Measurements from ENCODE around the gene RNF41.
"Not testable (repeated sequence)": the region's sequence is repeated elsewhere in the genome, so short reads cannot be mapped to it uniquely, and the experiment has no call there.

RNF41 gene

DNA sequence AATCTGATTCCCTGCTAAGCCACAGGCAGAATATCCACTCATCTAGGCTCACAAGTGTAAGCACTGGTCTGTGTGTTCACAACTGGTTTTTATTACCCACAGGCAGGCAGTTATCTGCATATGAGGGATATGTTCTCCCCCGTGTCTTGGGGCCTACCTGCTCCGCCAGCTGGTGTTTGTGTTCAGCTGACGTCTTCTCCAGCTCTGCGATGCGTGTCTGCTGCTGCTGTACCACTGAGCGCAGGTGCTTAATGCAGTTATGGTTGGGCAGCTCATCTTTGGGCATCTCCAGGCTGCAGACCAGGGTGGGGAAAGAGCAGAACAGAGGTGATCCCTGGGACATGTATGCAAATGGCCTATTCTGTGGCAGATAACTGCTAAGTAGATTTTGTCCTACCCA lies 13.7 kb downstream of the RNF41 start:
- no peak for DNase-seq (ENCODE audit: low read depth)

GRCh38 chr12:56206452-56207166 lies 15.1 kb downstream of the RNF41 start:
- DNase-seq (ENCODE audit: low read depth): peak; percentile 8

DNA sequence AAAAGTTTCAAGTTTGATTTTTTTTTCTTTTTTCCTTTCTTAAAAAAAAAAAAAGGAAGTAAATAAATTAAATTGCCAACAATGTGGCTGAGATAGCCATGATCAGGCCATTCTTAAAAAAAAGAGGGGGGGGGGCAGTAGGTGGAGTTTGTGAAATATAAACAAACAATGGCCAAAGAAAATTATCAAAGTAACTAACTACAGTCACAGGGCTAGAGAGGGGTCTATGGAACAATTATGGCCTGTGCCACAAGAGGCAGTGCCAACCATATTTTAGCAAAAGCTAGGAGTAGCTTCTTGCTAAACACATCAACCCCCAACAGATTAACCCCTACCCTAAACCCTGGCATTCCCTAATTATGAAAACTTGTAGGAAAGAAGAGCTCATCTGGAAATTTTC lies 16.3 kb downstream of the RNF41 start:
- DNase-seq (ENCODE audit: low read depth): no peak

- DNase-seq (ENCODE audit: low read depth): no peak
Observed at GRCh38 chr12:56204275-56204674, 17.4 kb downstream of the RNF41 start.

DNA sequence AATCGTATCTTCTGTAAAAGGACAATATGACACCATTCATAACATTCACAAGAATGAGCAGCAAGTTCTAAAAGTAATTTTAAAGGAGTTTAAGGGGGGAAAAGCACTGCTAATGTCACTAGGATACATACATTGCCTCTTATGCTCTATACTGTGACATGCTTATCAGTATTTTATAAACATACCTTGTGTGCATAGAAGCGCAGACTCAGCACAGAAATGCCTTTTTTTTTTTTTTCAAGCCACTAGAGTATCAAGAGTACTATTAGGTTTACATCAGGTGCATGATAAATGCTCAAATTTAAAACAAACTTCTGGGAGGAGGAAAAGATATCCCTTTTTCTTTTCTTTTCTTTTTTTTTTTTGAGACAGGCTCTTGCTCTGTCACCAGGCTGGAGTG lies 18.9 kb downstream of the RNF41 start:
- DNase-seq (ENCODE audit: low read depth): no peak

- DNase-seq (ENCODE audit: low read depth): no peak
Observed at GRCh38 chr12:56202366-56202765, 19.4 kb downstream of the RNF41 start.

DNA sequence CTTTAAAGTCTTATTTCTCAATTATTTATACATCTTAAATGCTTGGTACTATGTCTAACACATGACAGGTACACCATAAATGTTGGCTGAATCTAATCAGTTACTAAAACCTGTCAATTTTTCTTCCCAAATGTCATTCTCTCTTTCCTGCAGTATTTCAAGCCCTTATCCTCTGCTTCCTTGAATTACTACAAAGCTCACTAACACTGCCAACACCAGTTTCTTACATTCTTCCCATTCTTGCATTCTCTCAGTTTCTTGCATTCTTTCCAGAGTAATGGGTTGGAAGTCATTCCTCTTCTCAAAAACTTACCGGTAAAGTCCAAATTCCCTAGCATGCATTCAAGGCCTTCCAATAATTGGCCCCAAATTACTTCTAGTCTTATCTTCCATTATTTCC lies 22.9 kb downstream of the RNF41 start:
- DNase-seq (ENCODE audit: low read depth): no peak

DNA sequence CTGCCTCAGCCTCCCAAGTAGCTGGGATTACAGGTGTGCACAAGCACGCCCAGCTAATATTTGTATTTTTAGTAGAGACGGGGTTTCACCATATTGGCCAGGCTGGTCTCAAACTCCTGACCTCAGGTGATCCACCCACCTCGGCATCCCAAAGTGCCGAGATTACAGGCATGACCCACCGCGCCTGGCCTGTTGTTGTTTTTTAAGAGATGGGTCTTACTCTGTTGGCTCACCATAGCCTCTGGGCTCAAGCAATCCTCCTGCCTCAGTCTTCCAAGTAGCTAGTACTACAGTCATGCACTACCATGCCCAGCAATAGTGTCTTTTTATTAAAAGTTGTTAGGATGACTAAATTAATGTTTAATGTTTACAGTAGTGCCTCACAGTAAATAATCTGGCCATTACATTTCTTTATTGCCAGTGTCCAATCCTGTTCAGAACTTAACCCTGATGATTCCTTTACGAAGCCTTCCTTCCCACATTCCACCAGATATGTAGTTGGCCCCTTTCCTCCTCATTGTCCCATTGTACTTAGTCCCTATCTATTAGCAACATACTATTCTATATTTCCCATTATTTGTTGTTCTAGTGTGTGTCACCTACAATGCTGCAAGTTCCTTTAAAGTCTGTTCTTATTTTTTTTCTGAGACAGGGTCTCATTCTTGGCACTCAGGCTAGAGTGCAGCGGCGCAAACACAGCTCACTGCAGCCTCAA lies 23.6 kb downstream of the RNF41 start:
- no peak for DNase-seq (ENCODE audit: low read depth)

DNA sequence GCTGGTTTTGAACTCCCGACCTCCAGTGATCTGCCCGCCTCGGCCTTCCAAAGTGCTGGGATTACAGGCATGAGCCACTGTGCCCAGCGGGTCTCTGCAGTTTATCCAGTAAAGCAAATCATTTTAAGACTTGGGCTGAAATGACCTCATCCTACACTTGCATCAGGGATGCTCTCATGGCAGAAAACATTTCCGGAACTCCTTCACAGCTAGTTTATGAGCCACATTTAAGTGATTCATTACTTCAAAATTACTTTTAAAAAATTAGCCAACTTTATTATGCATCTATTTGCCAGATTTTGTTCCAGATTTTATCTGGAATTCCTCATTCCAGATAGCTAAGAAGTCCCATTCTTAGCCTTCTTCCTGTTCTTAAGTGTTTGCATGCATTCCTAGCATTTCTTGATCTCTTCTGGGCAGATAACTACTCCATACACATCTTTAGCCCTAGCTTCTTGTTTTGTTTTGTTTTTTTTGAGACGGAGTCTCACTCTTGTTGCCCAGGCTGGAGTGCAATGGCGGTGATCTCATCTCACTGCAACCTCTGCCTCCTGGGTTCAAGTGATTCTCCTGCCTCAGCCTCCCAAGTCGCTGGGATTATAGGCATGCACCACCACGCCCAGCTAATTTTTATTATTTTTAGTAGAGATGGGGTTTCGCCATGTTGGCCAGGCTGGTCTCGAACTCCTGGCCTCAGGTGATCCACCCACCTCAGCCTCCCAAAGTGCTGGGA lies 24.7 kb downstream of the RNF41 start:
- DNase-seq (ENCODE audit: low read depth): not testable (repeated sequence)

- peak; percentile 65 for DNase-seq (ENCODE audit: low read depth)
Observed at GRCh38 chr12:56193025-56193578, 28.6 kb downstream of the RNF41 start.

DNA sequence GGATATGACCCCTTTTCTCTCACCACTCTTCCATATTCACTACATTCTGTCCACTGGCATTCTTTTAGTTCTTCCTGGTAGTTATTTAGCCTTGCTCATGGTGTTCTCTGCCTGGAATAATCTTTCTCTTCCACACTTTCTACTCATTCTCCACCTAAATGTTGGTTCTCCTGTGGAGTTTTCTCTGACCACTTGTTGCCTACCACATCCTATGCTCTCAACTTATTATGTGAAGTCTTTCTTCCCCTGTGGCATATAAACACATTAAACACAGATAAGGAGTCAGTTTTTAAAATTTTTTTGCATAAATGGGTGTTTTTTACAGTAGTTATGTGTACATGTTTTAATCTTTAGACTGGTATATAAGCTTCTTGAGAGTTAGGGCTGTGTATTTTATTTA lies 29.1 kb downstream of the RNF41 start:
- DNase-seq (ENCODE audit: low read depth): no peak

DNA sequence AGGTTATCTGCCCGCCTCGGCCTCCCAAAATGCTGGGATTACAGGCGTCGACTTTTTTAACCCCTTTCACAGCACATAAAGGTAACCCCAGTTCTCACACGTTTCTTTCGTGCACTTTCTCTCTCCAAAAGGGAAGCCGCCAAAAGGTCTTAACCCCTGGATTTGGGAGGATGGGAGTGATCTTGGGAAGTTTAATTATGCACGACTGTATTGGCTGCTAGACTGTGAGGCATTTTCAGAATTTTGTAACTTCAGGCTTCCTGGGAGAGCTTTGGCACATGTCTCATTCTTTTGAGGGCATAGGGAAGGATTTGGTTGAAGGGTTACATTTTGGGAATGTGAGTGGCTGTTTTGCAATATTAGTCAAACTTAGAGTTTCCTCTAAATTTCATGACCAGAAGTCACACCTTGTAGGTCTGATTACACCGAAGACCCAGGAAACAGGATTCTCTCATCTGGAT lies 31.0 kb downstream of the RNF41 start:
- no peak for DNase-seq (ENCODE audit: low read depth)

DNA sequence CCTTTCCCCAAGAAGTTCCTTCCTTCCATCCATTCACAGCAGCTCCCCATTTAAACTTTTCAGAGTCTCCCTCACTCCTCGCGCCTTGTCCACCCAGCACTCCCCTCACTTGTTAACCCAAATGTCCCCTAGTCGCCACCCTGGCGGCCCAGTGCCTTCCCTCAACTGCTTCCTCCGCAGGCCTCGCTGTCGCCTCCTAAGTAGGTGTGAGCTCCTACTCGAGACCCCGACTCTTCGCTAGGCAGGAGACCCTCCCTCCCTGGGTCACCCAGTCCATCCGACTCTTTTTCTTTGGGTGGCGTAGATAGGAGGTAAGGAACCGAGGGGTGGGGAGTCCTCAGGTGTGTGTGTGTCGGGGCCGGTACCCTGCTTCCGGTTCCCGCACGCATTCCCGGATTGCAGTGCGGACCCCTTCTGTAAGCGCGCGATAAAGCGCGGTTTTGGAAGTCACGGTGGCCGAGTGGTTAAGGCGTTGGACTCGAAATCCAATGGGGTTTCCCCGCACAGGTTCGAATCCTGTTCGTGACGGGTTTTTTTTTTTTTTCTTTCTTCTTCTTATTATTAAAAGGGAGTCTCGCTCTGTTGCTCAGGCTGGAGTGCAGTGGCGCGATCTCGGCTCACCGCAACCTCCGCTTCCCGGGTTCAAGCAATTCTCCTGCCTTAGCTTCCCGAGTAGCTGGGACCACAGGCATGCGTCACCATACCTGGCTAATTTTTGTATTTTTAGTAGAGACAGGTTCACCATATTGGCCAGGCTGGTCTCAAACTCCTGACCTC lies 31.6 kb downstream of the RNF41 start:
- DNase-seq (ENCODE audit: low read depth): peak; percentile 56

GRCh38 chr12:56189099-56189917 lies 32.4 kb downstream of the RNF41 start, which contains the start of gene SMARCC2:
TSS of gene SMARCC2 (minus strand) at chr12:56189483. CDS start at chr12:56189461, 22 bp downstream.
- peak; percentile 77 for DNase-seq (ENCODE audit: low read depth)

- DNase-seq (ENCODE audit: low read depth): no peak
Observed at GRCh38 chr12:56188778-56189098, 33.0 kb downstream of the RNF41 start.

DNA sequence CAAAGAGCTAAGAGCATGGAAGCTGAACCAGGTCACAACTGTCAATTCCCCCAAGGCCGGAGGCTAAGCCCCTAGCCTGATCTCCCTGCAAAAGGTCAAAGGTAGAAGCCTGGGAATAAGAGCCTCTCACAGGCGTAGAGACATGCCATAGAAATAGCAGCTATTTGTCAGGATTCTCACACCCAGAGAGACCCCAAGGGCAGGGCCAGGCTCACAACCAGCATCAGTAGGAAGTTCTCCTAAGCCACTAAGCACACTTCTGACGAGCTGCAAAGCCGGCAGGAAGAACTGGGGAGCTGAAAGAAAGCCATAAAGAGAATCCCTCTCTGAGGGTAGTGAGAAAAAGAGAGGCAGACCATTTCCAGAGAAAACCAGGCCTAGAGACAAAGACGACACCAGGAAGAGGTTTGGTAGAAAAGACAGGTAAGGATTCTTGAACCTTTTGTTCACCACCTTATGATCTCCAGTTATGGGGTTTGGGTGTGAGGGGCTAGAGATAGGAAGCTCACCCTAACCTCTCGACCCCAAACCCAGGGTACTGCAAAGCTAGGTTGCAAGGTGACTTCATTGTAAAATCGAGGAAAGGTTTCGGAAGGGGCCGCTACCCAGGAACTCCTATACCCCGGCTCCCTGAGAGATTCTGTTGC lies 33.5 kb downstream of the RNF41 start:
- DNase-seq (ENCODE audit: low read depth): no peak

GRCh38 chr12:56186957-56187356 lies 34.8 kb downstream of the RNF41 start:
- no peak for DNase-seq (ENCODE audit: low read depth)

DNA sequence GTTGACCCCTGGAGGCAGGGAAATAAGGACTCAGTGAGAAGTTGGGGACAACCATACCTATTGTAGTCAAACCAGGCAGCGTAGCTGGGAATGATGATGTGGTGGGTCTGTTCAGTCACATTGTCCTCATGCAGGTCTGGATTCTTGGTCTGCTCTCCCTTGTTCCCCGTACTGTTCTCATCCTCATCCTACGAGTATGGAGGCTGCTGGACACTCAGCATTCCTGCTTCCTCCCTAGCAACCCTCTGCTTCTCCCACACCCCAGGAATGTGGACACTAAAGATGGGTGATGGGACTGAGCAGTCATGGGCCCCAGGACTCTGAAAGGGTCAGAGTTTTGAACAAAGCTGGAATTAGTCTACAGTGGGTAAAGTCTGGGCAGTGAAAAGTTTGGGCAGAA lies 43.4 kb downstream of the RNF41 start:
- DNase-seq (ENCODE audit: low read depth): no peak

- no peak for DNase-seq (ENCODE audit: low read depth)
Observed at GRCh38 chr12:56172839-56173238, 48.9 kb downstream of the RNF41 start.

GRCh38 chr12:56169229-56169759 lies 52.4 kb downstream of the RNF41 start:
- DNase-seq (ENCODE audit: low read depth): no peak
